HG03521 (cell line): Measurements from ENCODE around the gene GINS2.

Experiments used
- ATAC-seq: cut with Tn5 transposase; IDR thresholded peaks from one replicate; pipeline ENCODE4 v1.9.1; 2021; ENCODE audit warnings: mild to moderate bottlenecking, moderate library complexity; ENCODE audit not compliant: unreplicated experiment

GINS2 gene

GRCh38 chr16:85716680-85717038 lies 27.9 kb upstream of the GINS2 start:
- ATAC-seq, result no peak

- ATAC-seq, result no peak
These were observed 27.4 kb upstream of the GINS2 start for GRCh38 chr16:85716022-85716679.

- ATAC-seq, result no peak
These were observed 26.6 kb upstream of the GINS2 start for GRCh38 chr16:85715169-85716021.

- ATAC-seq, result no peak
These were observed 24.0 kb upstream of the GINS2 start for GRCh38 chr16:85712801-85713200.

GRCh38 chr16:85711982-85712587 lies 23.3 kb upstream of the GINS2 start:
- no peak for ATAC-seq

GRCh38 chr16:85710732-85711131 lies 22.0 kb upstream of the GINS2 start:
- ATAC-seq, result no peak

DNA sequence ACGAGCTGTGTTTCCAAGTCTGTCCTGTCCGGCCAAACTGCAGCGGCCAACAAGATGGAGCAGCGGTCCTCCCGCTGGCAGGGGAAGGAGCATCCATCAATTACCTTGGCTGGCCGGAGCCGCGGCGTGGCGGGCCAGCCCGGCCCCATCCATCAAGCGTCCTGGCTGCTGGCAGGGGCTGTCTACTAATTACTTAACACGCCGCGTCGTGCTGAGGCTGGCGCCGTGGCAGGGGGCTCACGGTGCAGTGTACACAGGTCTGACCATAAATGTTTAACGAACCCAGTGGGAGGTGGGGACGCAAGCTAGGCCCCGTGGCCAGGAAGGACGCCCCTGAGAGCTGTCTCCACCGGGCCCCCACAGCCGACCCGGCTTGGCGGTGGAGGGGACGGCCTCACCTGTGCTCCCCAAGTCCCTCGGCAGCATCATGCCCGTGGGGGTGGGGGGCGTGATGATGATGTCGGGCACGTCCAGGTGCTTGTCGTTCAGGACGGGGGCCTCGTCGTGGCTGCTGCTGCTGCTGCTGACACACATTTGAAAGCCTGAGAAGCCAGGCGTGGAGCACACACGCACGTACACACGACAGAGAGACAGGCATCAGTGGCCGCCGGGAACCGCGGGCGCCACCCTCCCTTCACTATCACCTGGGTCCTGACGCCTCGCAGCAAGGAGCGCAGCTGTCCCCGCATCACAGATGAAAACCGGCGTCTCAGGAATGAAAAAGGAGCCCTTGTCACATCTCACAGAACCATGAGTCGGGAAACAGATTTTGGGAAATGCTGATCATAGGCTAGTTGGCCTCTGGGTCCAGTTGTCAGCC lies 21.2 kb upstream of the GINS2 start:
- no peak for ATAC-seq

GRCh38 chr16:85708338-85708737 lies 19.6 kb upstream of the GINS2 start:
- ATAC-seq, result no peak

DNA sequence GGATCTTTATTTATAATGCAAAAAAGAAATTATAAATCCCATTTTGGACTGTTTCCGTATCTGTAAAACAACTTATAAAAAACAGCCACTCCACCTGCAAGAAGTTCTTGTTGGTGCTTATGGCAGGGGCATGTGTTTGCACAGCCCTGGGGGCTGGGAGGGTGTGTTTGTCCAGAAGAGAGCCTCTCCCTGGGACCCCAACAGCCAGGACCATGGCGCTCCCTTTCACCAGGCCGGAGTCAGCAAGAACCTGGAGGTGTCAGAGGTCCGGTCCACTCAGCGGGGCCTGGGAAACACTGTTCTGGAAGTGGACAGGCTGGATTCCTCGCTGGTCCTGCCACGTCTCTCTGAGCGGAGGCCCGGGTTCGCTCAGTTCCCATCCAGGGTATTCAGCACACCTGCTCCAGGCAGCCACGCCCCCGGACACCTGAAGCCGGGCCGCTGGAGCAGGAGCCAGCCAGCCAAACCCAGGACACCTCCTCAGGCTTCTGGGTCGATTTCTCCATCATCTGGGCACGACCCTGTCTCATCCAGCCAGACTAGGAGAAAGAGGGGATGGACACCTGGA lies 18.9 kb upstream of the GINS2 start:
- no peak for ATAC-seq

GRCh38 chr16:85706449-85707034 lies 17.8 kb upstream of the GINS2 start:
- ATAC-seq, result no peak

- ATAC-seq, result no peak
These were observed 16.4 kb upstream of the GINS2 start for GRCh38 chr16:85704900-85705846.

- no peak for ATAC-seq
These were observed 15.3 kb upstream of the GINS2 start for GRCh38 chr16:85704011-85704410.

DNA sequence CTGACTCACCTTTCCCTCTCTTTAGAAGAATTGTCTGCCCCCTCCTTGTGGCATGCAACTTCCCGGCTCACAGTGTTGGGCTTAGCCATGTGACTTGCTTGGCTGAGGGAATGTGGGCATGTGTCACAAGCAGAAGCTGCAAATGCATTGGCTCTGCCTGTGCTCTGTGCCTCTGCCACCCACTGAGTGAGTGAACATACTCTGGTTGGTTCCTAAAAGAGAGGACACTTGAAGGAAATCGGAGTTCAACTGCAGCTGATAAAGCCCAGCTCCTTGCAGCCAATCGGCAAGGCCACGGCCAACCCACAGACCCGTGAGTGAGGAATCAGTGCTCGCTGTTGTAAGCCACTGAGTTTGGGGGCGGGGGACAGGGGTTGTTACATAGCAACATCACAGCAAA lies 10.9 kb upstream of the GINS2 start:
- no peak for ATAC-seq

- no peak for ATAC-seq
These were observed 10.3 kb upstream of the GINS2 start for GRCh38 chr16:85698935-85699558.

DNA sequence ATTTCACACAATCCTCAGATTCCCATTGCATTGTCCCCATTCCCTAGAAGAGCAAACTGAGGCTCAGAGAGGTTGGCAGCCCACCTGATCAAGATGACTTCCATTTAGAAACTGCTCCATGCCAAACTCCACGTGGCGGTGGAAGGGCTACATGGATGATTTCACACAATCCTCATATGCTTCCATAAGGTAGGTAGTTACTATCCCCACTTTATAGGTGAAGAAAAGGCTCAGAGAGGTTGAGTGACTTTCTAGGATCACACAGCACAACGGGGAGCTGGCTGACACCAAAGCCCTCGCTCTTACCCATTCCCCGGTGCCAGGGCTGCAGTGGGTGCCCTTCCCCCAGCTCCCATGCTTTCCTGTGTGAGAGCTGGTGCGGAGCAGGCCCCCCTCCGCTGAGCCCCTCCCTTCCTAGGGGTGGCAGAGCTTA lies 9.7 kb upstream of the GINS2 start:
- no peak for ATAC-seq

DNA sequence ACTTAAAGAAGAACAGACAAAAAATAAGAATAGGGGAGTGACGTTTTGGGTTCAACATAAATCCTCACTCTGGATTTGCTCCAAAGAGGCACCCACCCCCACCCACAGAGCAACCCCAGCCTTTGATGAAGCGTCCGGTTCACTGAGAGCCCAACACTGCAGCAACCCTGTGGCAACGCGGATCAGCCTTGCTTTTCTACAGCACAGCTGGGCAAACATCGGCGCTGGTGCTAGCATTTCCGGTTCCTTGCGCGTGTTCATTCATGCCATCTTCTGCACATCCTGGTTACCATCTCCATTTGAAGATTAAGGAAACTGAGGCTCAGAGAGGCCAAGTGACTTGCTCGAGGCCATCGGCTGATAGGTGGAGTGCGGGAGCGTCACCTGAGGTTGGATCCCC lies 8.7 kb upstream of the GINS2 start:
- ATAC-seq, result no peak

- ATAC-seq, result no peak
These were observed 8.0 kb upstream of the GINS2 start for GRCh38 chr16:85696781-85697180.

DNA sequence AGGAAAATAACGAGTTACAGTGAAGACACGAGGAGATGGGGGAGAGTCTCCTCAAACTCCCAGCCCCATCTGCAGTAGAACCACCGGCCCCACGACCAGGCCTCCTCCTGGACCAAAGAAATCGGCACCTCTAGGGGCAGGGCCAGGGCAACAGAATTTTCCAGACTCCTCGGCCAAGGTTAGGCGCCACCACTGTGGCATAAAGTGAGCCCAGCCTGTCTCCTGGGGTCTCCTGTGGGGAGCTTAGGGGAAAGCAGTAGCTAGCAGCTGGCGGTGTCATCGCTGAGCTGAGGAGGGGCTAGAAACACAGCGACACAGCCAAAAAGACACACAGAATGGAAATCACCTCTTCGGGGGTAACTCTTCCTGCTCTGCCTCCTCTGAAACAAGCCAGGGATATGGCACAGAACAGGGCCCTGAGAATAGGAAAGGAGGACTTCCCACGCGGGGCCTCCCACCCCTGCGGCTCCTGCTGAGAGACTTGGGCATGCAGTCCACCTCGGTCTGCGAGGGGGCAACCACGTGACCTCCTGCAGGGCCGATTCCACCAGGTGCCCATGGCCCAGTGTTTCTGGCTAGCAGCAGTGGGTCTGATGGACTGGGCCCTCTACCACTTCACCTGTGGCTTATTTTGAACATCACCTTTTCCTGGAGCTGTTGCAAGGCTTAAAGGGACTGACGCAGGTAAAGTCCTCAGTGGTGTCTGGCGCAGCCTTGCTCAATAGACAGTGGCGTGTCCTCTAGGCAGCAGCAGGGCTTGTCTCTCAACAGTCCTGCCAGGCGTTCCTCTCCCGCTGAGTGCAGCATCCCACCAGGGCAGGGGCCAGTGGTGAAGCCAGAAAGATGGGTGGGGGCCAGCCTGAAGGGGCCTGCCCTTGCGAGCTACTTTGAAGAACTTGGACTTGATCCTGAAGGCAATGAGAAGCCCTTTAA lies 6.7 kb upstream of the GINS2 start:
- ATAC-seq, result no peak
